ENCODE measurements around the gene C3orf38. TPM values are rescaled to one million over a fixed set of nuclear protein-coding genes. Genes with fewer than 3 reads are reported as not detected.
"Not testable (repeated sequence)": the region's sequence is repeated elsewhere in the genome, so short reads cannot be mapped to it uniquely, and the experiment has no call there.

C3orf38 gene
- total and polyA plus RNA-seq, 12 donors: 4.3 to 32.2 (median 19.9) TPM

DNA sequence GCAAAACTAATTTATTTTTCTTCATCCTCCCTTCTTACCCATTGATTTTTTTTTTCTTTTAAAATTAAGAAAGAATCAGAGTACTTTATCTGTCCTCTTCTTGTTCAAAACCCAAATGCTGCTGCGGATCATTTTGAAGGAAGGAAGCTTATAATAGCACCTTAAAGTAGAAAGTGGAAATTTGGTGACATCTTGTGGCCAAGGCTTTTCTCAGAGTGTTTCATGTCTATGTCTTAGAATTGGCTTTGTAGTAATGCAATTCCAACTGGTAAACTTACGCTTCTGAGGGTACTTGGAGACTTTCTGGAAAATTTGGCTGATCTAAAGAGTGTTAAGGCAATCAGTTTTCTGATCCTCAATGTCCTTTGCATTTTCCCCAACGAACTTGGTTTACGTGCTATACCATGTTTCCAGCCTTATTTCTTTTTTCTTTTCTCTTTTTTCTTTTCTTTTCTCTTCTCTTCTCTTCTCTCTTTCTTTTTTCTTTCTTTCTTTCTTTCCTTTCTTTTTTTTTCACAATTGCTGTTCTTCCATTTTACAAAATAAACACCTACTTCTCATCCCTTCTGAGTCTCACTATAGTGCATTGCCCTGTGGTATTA lies 30.7 kb downstream of the C3orf38 start:
- TF ChIP-seq, protein P1, sequence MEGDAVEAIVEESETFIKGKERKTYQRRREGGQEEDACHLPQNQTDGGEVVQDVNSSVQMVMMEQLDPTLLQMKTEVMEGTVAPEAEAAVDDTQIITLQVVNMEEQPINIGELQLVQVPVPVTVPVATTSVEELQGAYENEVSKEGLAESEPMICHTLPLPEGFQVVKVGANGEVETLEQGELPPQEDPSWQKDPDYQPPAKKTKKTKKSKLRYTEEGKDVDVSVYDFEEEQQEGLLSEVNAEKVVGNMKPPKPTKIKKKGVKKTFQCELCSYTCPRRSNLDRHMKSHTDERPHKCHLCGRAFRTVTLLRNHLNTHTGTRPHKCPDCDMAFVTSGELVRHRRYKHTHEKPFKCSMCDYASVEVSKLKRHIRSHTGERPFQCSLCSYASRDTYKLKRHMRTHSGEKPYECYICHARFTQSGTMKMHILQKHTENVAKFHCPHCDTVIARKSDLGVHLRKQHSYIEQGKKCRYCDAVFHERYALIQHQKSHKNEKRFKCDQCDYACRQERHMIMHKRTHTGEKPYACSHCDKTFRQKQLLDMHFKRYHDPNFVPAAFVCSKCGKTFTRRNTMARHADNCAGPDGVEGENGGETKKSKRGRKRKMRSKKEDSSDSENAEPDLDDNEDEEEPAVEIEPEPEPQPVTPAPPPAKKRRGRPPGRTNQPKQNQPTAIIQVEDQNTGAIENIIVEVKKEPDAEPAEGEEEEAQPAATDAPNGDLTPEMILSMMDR (IDR thresholded peaks at IDR 0.05): peak in 3 of 6 experiments; percentile 23 to 39 (median 32)
- no peak for TF ChIP-seq POLR2A (IDR thresholded peaks at IDR 0.05)
- intact Hi-C loops (cut with DNase I): no loop called here
- Histone ChIP-seq H3K36me3 (replicated peaks in 1 of 2) (no peaks in the 10 kb centered on the region), H3K27me3 (no peaks in the 10 kb centered on the region), H3K4me3 (no peak overlapping the region), H3K27ac (no peak overlapping the region), H3K9me3 (replicated peaks in 1 of 3) (no peaks in the 10 kb centered on the region), H3K4me1 (replicated peaks in 1 of 2) (no peaks in the 10 kb centered on the region)
- peak in 1 of 7 donors; percentile 8 for DNase-seq
- WGBS, 4 donors: 56 to 66% (median 58%) methylated on average over 4 of the region's 4 CpGs

DNA sequence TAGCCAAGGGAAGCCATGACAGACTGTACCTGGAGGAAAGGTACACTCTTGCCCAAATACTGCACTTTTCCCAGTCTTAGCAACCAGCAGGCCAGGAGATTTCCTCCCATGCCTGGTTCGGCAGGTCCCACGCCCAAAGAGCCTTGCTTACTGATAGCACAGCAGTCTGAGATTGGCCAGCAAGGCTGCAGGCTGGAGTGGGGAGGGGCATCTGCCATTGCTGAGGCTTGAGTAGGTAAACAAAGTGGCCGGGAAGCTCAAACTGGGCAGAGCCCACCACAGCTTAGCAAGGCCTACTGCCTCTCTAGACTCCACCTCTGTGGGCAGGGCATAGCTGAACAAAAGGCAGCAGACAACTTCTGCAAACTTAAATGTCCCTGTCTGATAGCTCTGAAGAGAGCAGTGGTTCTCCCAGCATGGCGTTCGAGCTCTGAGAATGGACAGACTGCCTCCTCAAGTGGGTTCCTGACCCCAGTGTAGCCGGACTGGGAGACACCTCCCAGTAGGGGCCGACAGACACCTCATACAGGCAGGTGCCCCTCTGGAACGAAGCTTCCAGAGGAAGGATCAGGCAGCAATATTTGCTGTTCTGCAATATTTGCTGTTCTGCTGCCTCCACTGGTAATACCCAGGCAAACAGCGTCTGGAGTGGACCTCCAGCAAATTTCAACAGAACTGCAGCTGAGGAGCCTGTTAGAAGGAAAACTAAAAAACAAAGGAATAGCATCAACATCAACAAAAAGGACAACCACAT lies 32.6 kb downstream of the C3orf38 start:
- H3K4me3 ChIP-seq; DNase-seq; intact Hi-C loops (cut with DNase I); H3K27ac ChIP-seq; H3K36me3 ChIP-seq (replicated peaks in 1 of 2); H3K9me3 ChIP-seq (replicated peaks in 1 of 3); H3K27me3 ChIP-seq; H3K4me1 ChIP-seq (replicated peaks in 1 of 2): not testable (repeated sequence)
- WGBS, 4 donors: 85 to 96% (median 90%) methylated on average over 4 to 9 of the region's 9 CpGs

DNA sequence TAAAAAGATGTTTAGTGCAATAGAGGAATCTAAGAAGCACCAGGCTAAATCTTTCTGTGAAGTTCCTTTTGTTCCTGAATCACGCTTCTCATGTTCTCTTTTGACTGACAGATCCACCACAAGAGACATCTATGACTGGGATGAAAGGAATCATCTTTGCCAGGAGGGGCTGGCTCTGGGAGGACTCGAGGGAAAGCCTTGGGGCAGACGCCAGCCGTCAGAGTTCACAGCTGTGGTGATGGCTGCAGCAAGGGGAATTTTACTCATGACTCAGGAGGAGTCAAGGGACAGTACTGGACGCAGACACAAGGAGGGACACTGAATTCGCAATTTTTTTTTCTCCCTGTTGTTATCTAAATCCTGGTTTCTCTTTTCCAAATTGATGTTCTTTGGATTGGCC lies 38.7 kb downstream of the C3orf38 start:
- no peaks in the 10 kb centered on the region for H3K4me1 ChIP-seq (replicated peaks in 1 of 2)
- intact Hi-C loops (cut with DNase I): no loop called here
- DNase-seq: no peak
- H3K27me3 ChIP-seq: no peaks in the 10 kb centered on the region
- no peaks in the 10 kb centered on the region for H3K36me3 ChIP-seq (replicated peaks in 1 of 2)
- no peak overlapping the region for H3K27ac ChIP-seq
- TF ChIP-seq POLR2A (IDR thresholded peaks at IDR 0.05): no peak
- TF ChIP-seq, protein P1 (IDR thresholded peaks at IDR 0.05): no peak
- H3K9me3 ChIP-seq (replicated peaks in 1 of 3): no peaks in the 10 kb centered on the region
- no peak overlapping the region for H3K4me3 ChIP-seq
- WGBS, 4 donors: 74 to 78% (median 77%) methylated on average over 6 of the region's 6 CpGs

DNA sequence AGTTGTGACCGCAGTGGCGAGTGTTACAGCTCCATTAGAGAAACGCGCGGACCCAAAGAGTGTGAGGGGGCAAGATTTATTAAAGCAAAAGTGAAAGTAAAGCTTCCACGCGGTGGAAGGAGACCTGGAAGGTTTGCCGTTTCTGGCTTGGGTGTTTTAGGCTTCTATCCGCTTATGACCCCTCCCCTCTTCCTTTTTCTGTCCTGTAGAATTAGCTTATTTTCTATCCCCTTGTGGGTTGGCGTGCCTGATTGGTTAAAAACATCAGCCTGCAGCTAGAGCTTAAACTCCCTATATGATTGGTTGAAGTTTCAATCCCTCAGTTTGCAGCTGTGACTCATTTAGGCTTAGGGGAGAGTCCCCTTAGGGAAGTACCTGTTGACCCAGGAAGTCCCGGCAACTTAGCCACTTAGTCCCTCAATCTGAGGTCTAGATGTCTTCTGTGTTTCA lies 39.6 kb downstream of the C3orf38 start:
- Histone ChIP-seq H3K4me3 (no peak overlapping the region), H3K4me1 (replicated peaks in 1 of 2) (no peaks in the 10 kb centered on the region), H3K27me3 (no peaks in the 10 kb centered on the region), H3K9me3 (replicated peaks in 1 of 3) (no peaks in the 10 kb centered on the region), H3K27ac (no peak overlapping the region), H3K36me3 (replicated peaks in 1 of 2) (no peaks in the 10 kb centered on the region)
- TF ChIP-seq, protein P1 (IDR thresholded peaks at IDR 0.05): no peak
- no peak for TF ChIP-seq POLR2A (IDR thresholded peaks at IDR 0.05)
- no peak for DNase-seq
- intact Hi-C loops (cut with DNase I): no loop called here
- WGBS, 4 donors: 84 to 91% (median 86%) methylated on average over 11 of the region's 11 CpGs
